BLaER1 treated with 17β-estradiol and CSF1 and Interleukin-3, amounts not matched to agents 10 nM and 100 nM (cell line): ENCODE results near the gene CRYBA1.

Experiments
- H3K27ac ChIP-seq, 11 experiments: shearing (Covaris generic); formaldehyde crosslinking; 2 replicates each; pipeline ENCODE4 v1.8.1; 2022
- H3K27me3 ChIP-seq, 11 experiments: shearing (Covaris generic); formaldehyde crosslinking; 2 replicates each; pipeline ENCODE4 v1.8.1; 2022
- H3K36me3 ChIP-seq, 11 experiments: shearing (Covaris generic); formaldehyde crosslinking; 2 replicates each; pipeline ENCODE4 v1.8.1; 2022
- H3K4me1 ChIP-seq, 10 experiments: shearing (Covaris generic); formaldehyde crosslinking; 2 replicates each; pipeline ENCODE4 v1.8.1; 2022
- H3K4me2 ChIP-seq, 11 experiments: shearing (Covaris generic); formaldehyde crosslinking; 2 replicates each; pipeline ENCODE4 v1.8.1; 2022
- H3K4me3 ChIP-seq, 10 experiments: shearing (Covaris generic); formaldehyde crosslinking; 2 replicates each; pipeline ENCODE4 v1.8.1; 2022
- H3K9ac ChIP-seq, 11 experiments: shearing (Covaris generic); formaldehyde crosslinking; 2 replicates each; pipeline ENCODE4 v1.8.1; 2022
- H3K9me3 ChIP-seq, 11 experiments: shearing (Covaris generic); formaldehyde crosslinking; replicated peaks in 1 of 11; 2 replicates each; pipeline ENCODE4 v1.8.1; 2022
- H4K20me1 ChIP-seq, 11 experiments: shearing (Covaris generic); formaldehyde crosslinking; 2 replicates each; pipeline ENCODE4 v1.8.1; 2022
- Cebpa-rat ChIP-seq, 11 experiments: shearing (Covaris generic); IDR thresholded peaks; 2 replicates each; pipeline ENCODE4 v1.8.1; 2022

CRYBA1 gene

DNA sequence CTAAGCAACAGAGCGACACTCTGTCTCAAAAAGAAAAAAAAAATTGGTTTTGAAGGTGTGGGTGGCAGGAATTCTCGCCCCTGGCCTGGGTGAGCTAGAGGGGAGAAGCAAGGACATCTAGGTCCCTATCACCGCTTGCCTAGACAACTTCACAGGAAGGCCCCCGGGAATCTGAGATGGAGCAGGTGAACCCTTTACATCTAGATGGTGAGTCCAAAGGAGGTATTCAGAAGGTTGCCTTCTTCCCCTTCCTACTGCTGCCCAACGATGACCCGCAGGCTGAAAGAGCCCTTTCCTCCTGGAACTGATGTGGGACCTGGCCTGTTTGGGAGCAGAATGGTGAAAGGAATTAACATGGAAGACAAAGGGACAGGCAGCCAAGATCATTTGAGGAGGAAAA is 1.3 kb upstream of the CRYBA1 start:
- no peak for TF ChIP-seq Cebpa-rat (IDR thresholded peaks at IDR 0.05)
- H3K4me2 ChIP-seq, result peak overlapping the region in 2 of 11 experiments; percentile 2 to 5; a peak in 1 of 22 replicates
- H4K20me1 ChIP-seq, result no peaks in the 10 kb centered on the region
- no peaks in the 10 kb centered on the region for H3K9me3 ChIP-seq
- H3K4me3 ChIP-seq, result no peak overlapping the region
- peak overlapping the region in 2 of 11 experiments; percentile 12; a peak in 2 of 22 replicates for H3K27ac ChIP-seq
- H3K27me3 ChIP-seq, result no peaks in the 10 kb centered on the region
- no peak overlapping the region for H3K9ac ChIP-seq
- H3K36me3 ChIP-seq, result no peaks in the 10 kb centered on the region
- H3K4me1 ChIP-seq, result peaks cover 12 to 75% (median 33%) of the 10 kb centered on the region in 10 experiments

GRCh38 chr17:29247219-29247618 is 560 bp downstream of the CRYBA1 start:
- Histone ChIP-seq H3K4me3 (no peak overlapping the region), H3K4me1 (peaks cover 15 to 75% (median 32%) of the 10 kb centered on the region in 10 experiments), H3K27me3 (no peaks in the 10 kb centered on the region), H3K4me2 (peak overlapping the region in 6 of 11 experiments; percentile 8 to 27 (median 16); a peak in 4 of 22 replicates), H3K9ac (no peak overlapping the region), H3K36me3 (no peaks in the 10 kb centered on the region), H3K27ac (0 out of 22 replicates have a peak overlapping the region, but pooled peaks of 1 of the 11 experiments have one; percentile 14), H3K9me3 (no peaks in the 10 kb centered on the region), H4K20me1 (peaks cover 0 to 4% (median 0%) of the 10 kb centered on the region in 11 experiments; a peak in 1 of 22 replicates)
- TF ChIP-seq Cebpa-rat (IDR thresholded peaks at IDR 0.05), result no peak

- Histone ChIP-seq H3K4me3 (no peak overlapping the region), H3K4me1 (peaks cover 17 to 75% (median 36%) of the 10 kb centered on the region in 10 experiments), H4K20me1 (peaks cover 0 to 14% (median 0%) of the 10 kb centered on the region in 11 experiments; a peak in 3 of 22 replicates), H3K36me3 (no peaks in the 10 kb centered on the region; a peak in 1 of 22 replicates), H3K9ac (no peak overlapping the region), H3K27me3 (no peaks in the 10 kb centered on the region), H3K9me3 (no peaks in the 10 kb centered on the region), H3K27ac (peak overlapping the region in 3 of 11 experiments; percentile 8 to 61 (median 52); a peak in 2 of 22 replicates), H3K4me2 (peak overlapping the region in 6 of 11 experiments; percentile 12 to 40 (median 34); a peak in 6 of 22 replicates)
- TF ChIP-seq Cebpa-rat (IDR thresholded peaks at IDR 0.05), result no peak
These were observed 2.2 kb downstream of the CRYBA1 start for GRCh38 chr17:29248845-29249244.

- no peak for TF ChIP-seq Cebpa-rat (IDR thresholded peaks at IDR 0.05)
- peaks cover 17 to 76% (median 42%) of the 10 kb centered on the region in 10 experiments for H3K4me1 ChIP-seq
- H4K20me1 ChIP-seq, result peaks cover 0 to 25% (median 0%) of the 10 kb centered on the region in 11 experiments; a peak in 10 of 22 replicates
- peaks cover 6 to 11% (median 8%) of the 10 kb centered on the region in 11 experiments; a peak in 12 of 22 replicates for H3K36me3 ChIP-seq
- H3K4me3 ChIP-seq, result no peak overlapping the region
- no peaks in the 10 kb centered on the region for H3K9me3 ChIP-seq
- H3K9ac ChIP-seq, result no peak overlapping the region
- H3K4me2 ChIP-seq, result peak overlapping the region in 5 of 11 experiments; percentile 48 to 82 (median 65); a peak in 6 of 22 replicates
- H3K27ac ChIP-seq, result peak overlapping the region in 6 of 11 experiments; percentile 4 to 77 (median 52); a peak in 8 of 22 replicates
- no peaks in the 10 kb centered on the region for H3K27me3 ChIP-seq
These were observed 4.0 kb downstream of the CRYBA1 start for GRCh38 chr17:29250666-29251065.

DNA sequence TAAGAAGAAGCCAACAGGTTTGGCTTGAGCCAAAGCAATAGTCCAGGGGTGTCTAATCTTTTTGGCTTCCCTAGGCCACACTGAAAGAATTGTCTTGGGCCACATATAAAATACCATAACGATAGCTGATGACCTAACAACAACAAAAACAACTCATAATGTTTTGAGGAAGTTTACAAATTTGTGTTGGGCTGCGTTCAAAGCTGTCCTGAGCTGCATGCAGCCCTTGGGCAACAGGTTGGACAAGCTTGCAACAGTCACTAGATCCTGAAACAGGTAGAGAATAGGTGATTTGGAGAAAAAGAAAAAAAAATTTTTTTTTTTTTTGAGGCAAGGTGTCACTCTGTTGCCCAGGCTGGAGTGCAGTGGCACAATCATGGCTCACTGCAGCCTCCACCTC is 4.5 kb downstream of the CRYBA1 start:
- H3K4me2 ChIP-seq, result peak overlapping the region; percentile 15 to 82 (median 31); a peak in 16 of 22 replicates
- H3K27me3 ChIP-seq, result no peaks in the 10 kb centered on the region
- no peaks in the 10 kb centered on the region for H3K9me3 ChIP-seq
- no peak overlapping the region for H3K4me3 ChIP-seq
- peaks cover 17 to 78% (median 46%) of the 10 kb centered on the region in 10 experiments for H3K4me1 ChIP-seq
- peak overlapping the region in 7 of 11 experiments; percentile 10 to 77 (median 52); a peak in 11 of 22 replicates for H3K27ac ChIP-seq
- peaks cover 6 to 16% (median 11%) of the 10 kb centered on the region in 11 experiments; a peak in 13 of 22 replicates for H3K36me3 ChIP-seq
- peak overlapping the region in 1 of 11 experiments; percentile 5; a peak in 1 of 22 replicates for H3K9ac ChIP-seq
- peak in 1 of 11 experiments; percentile 54; a peak in 1 of 22 replicates for TF ChIP-seq Cebpa-rat (IDR thresholded peaks at IDR 0.05)
- peaks cover 0 to 31% (median 5%) of the 10 kb centered on the region in 11 experiments; a peak in 10 of 22 replicates for H4K20me1 ChIP-seq

- Histone ChIP-seq H3K27ac (peak overlapping the region in 6 of 11 experiments; percentile 10 to 77 (median 52); a peak in 10 of 22 replicates), H3K4me2 (peak overlapping the region; percentile 15 to 82 (median 31); a peak in 18 of 22 replicates), H4K20me1 (peaks cover 0 to 41% (median 14%) of the 10 kb centered on the region in 11 experiments; a peak in 11 of 22 replicates), H3K27me3 (no peaks in the 10 kb centered on the region), H3K4me3 (no peak overlapping the region), H3K9me3 (no peaks in the 10 kb centered on the region), H3K36me3 (peaks cover 6 to 26% (median 14%) of the 10 kb centered on the region in 11 experiments; a peak in 13 of 22 replicates), H3K4me1 (peaks cover 17 to 80% (median 48%) of the 10 kb centered on the region in 10 experiments), H3K9ac (peak overlapping the region in 2 of 11 experiments; percentile 5 to 26; a peak in 1 of 22 replicates)
- TF ChIP-seq Cebpa-rat (IDR thresholded peaks at IDR 0.05), result no peak
These were observed 5.6 kb downstream of the CRYBA1 start for GRCh38 chr17:29252101-29252791.

GRCh38 chr17:29253037-29253436 is 6.4 kb downstream of the CRYBA1 start:
- no peak for TF ChIP-seq Cebpa-rat (IDR thresholded peaks at IDR 0.05)
- no peak overlapping the region for H3K4me3 ChIP-seq
- H3K4me2 ChIP-seq, result peak overlapping the region in 1 of 11 experiments; percentile 73; a peak in 2 of 22 replicates
- peaks cover 6 to 34% (median 20%) of the 10 kb centered on the region in 11 experiments; a peak in 16 of 22 replicates for H3K36me3 ChIP-seq
- H3K4me1 ChIP-seq, result peaks cover 17 to 83% (median 52%) of the 10 kb centered on the region in 10 experiments
- H3K9me3 ChIP-seq, result no peaks in the 10 kb centered on the region
- no peaks in the 10 kb centered on the region for H3K27me3 ChIP-seq
- H4K20me1 ChIP-seq, result peaks cover 0 to 49% (median 22%) of the 10 kb centered on the region in 11 experiments; a peak in 16 of 22 replicates
- H3K27ac ChIP-seq, result peak overlapping the region in 5 of 11 experiments; percentile 6 to 77 (median 52); a peak in 8 of 22 replicates
- H3K9ac ChIP-seq, result no peak overlapping the region

GRCh38 chr17:29255926-29256522 is 9.4 kb downstream of the CRYBA1 start:
- H3K9ac ChIP-seq, result peak overlapping the region in 3 of 11 experiments; percentile 6 to 44 (median 31); a peak in 5 of 22 replicates
- no peak for TF ChIP-seq Cebpa-rat (IDR thresholded peaks at IDR 0.05)
- peaks cover 6 to 79% (median 52%) of the 10 kb centered on the region in 11 experiments; a peak in 21 of 22 replicates for H4K20me1 ChIP-seq
- H3K4me2 ChIP-seq, result peak overlapping the region in 6 of 11 experiments; percentile 0 to 85 (median 69); a peak in 10 of 22 replicates
- no peak overlapping the region for H3K4me3 ChIP-seq
- H3K36me3 ChIP-seq, result peaks cover 26 to 61% (median 48%) of the 10 kb centered on the region in 11 experiments
- H3K4me1 ChIP-seq, result peaks cover 9 to 99% (median 69%) of the 10 kb centered on the region in 10 experiments
- H3K9me3 ChIP-seq, result no peaks in the 10 kb centered on the region
- no peaks in the 10 kb centered on the region for H3K27me3 ChIP-seq
- peak overlapping the region in 10 of 11 experiments; percentile 1 to 82 (median 62); a peak in 17 of 22 replicates for H3K27ac ChIP-seq
